Kidney epithelial cell (primary cell): ENCODE results near the gene QRICH2. TPM values are rescaled to one million over a fixed set of nuclear protein-coding genes. Genes with fewer than 3 reads are reported as not detected.
"Not testable (repeated sequence)": the region's sequence is repeated elsewhere in the genome, so short reads cannot be mapped to it uniquely, and the experiment has no call there.

Experiments used
- DNase-seq: peaks from one replicate; pipeline ENCODE4 v3.0.0-alpha.2; 2010; ENCODE audit warnings: low read depth
- H3K27me3 ChIP-seq: 2 replicates; pipeline ENCODE4 v1.6.0; 2011; ENCODE audit warnings: low read length; ENCODE audit not compliant: control insufficient read depth, insufficient read depth
- H3K36me3 ChIP-seq: 2 replicates; pipeline ENCODE4 v1.5.1; 2011; ENCODE audit warnings: low read length; ENCODE audit not compliant: control insufficient read depth, insufficient read depth
- H3K4me3 ChIP-seq: 2 replicates; pipeline ENCODE4 v1.5.1; 2011; ENCODE audit warnings: low read depth, mild to moderate bottlenecking, control low read depth, low read length
- CTCF ChIP-seq: IDR thresholded peaks from 2 replicates; pipeline ENCODE4 v1.5.1; 2011; ENCODE audit warnings: mild to moderate bottlenecking, moderate library complexity, low read length, control low read depth, inconsistent platforms; ENCODE audit not compliant: insufficient read depth, poor library complexity, severe bottlenecking
- total RNA-seq: library from RNA; depleted of rRNA; stranded (reverse); fragments of >200 nt; gene quantifications from 2 replicates; pipeline ENCODE4 v1.2.3, GENCODE V29; 2015

The QRICH2 gene
- total RNA-seq, 1 donor from 2014 or later, result 3.3 TPM

- Histone ChIP-seq H3K36me3 (no peaks in the 10 kb centered on the region), H3K4me3 (no peak overlapping the region), H3K27me3 (peaks cover 2% of the 10 kb centered on the region)
- TF ChIP-seq CTCF, result no peak
- no peak for DNase-seq
Observed at GRCh38 chr17:76250141-76250540, 57.9 kb downstream of the QRICH2 start.

- no peak for DNase-seq
Observed at GRCh38 chr17:76248013-76248782, 59.9 kb downstream of the QRICH2 start.

GRCh38 chr17:76247304-76247703 is 60.8 kb downstream of the QRICH2 start:
- Histone ChIP-seq H3K36me3 (no peaks in the 10 kb centered on the region), H3K4me3 (no peak overlapping the region), H3K27me3 (peaks cover 9% of the 10 kb centered on the region)
- no peak for DNase-seq
- TF ChIP-seq CTCF, result no peak

More at GRCh38 chr17:76248013-76248782, 59.9 kb downstream of the QRICH2 start:
- Histone ChIP-seq H3K4me3 (no peak overlapping the region), H3K27me3 (peaks cover 9% of the 10 kb centered on the region), H3K36me3 (no peaks in the 10 kb centered on the region)
- peak; percentile 17 for TF ChIP-seq CTCF

- TF ChIP-seq CTCF, result no peak
- no peak for DNase-seq
- Histone ChIP-seq H3K36me3 (no peaks in the 10 kb centered on the region), H3K4me3 (no peak overlapping the region), H3K27me3 (peaks cover 14% of the 10 kb centered on the region)
Observed at GRCh38 chr17:76246080-76247066, 61.7 kb downstream of the QRICH2 start.

- not testable (repeated sequence) for DNase-seq, H3K4me3 ChIP-seq, H3K36me3 ChIP-seq
- peaks cover 22% of the 10 kb centered on the region for H3K27me3 ChIP-seq
Observed at GRCh38 chr17:76244721-76245120, 63.4 kb downstream of the QRICH2 start.
